ENCODE results near the gene ASCL3. TPM values are rescaled to one million over a fixed set of nuclear protein-coding genes. Genes with fewer than 3 reads are reported as not detected.

Gene ASCL3
- total and polyA plus RNA-seq, 2 experiments from 2014 or later = not detected

GRCh38 chr11:8928205-8928604 lies 14.6 kb downstream of the ASCL3 start:
- DNase-seq = no peak
- 96 to 97% methylated on average over 4 of the region's 4 CpGs for WGBS, 2 experiments (ENCODE audit: low coverage in 1 of 2, low lambda C conversion rate in 2 of 2, missing lambda C conversion rate in 2 of 2)
- no peaks in the 10 kb centered on the region for H3K9me2 ChIP-seq (ENCODE audit: insufficient read depth)
- peaks cover 25% of the 10 kb centered on the region for H3K4me1 ChIP-seq (ENCODE audit: insufficient read depth)
- no peak overlapping the region for H2AFZ ChIP-seq
- TF ChIP-seq EZH2phosphoT487 (IDR thresholded peaks at IDR 0.05; ENCODE audit: insufficient read depth, low read depth) (no peak), EZH2 (IDR thresholded peaks at IDR 0.05; ENCODE audit: insufficient read depth, poor library complexity, severe bottlenecking) (no peak)
- H3K79me2 ChIP-seq (ENCODE audit: insufficient read depth) = no peaks in the 10 kb centered on the region
- no peak overlapping the region for H3K4me2 ChIP-seq (ENCODE audit: unreplicated experiment)
- H3F3A ChIP-seq (ENCODE audit: insufficient read depth) = peaks cover 8% of the 10 kb centered on the region
- in situ Hi-C loops (cut with MboI) = no loop called here
- no peak overlapping the region for H3K27ac ChIP-seq
- H4K20me1 ChIP-seq (ENCODE audit: insufficient read depth) = no peaks in the 10 kb centered on the region
- H3K9me3 ChIP-seq (ENCODE audit: low read depth) = no peaks in the 10 kb centered on the region
- H3K4me3 ChIP-seq = no peak overlapping the region
- no peaks in the 10 kb centered on the region for H3K36me3 ChIP-seq (ENCODE audit: low read depth)
- no peaks in the 10 kb centered on the region for H3K27me3 ChIP-seq (replicated peaks; ENCODE audit: insufficient read depth)
- H3K9ac ChIP-seq = no peak overlapping the region

- Histone ChIP-seq H3K9me2 (ENCODE audit: insufficient read depth) (no peaks in the 10 kb centered on the region), H3F3A (ENCODE audit: insufficient read depth) (peaks cover 8% of the 10 kb centered on the region), H3K9ac (no peak overlapping the region), H4K20me1 (ENCODE audit: insufficient read depth) (no peaks in the 10 kb centered on the region), H3K27me3 (replicated peaks; ENCODE audit: insufficient read depth) (no peaks in the 10 kb centered on the region), H3K4me2 (ENCODE audit: unreplicated experiment) (no peak overlapping the region), H2AFZ (no peak overlapping the region), H3K9me3 (ENCODE audit: low read depth) (no peaks in the 10 kb centered on the region), H3K4me1 (ENCODE audit: insufficient read depth) (peaks cover 25% of the 10 kb centered on the region), H3K79me2 (ENCODE audit: insufficient read depth) (no peaks in the 10 kb centered on the region), H3K4me3 (no peak overlapping the region), H3K27ac (no peak overlapping the region), H3K36me3 (ENCODE audit: low read depth) (no peaks in the 10 kb centered on the region)
- WGBS, 2 experiments (ENCODE audit: low coverage in 1 of 2, low lambda C conversion rate in 2 of 2, missing lambda C conversion rate in 2 of 2) = 87 to 91% methylated on average over 5 of the region's 5 CpGs
- DNase-seq = no peak
- in situ Hi-C loops (cut with MboI) = no loop called here
- TF ChIP-seq EZH2phosphoT487 (IDR thresholded peaks at IDR 0.05; ENCODE audit: insufficient read depth, low read depth) (no peak), EZH2 (IDR thresholded peaks at IDR 0.05; ENCODE audit: insufficient read depth, poor library complexity, severe bottlenecking) (no peak)
Measured at GRCh38 chr11:8927233-8927632, 15.6 kb downstream of the ASCL3 start.

- Histone ChIP-seq H3K36me3 (ENCODE audit: low read depth) (peaks cover 7% of the 10 kb centered on the region; the same call in 1 of the 2 replicates), H3K4me1 (ENCODE audit: insufficient read depth) (peaks cover 25% of the 10 kb centered on the region), H3K9me2 (ENCODE audit: insufficient read depth) (no peaks in the 10 kb centered on the region), H2AFZ (no peak overlapping the region), H3K9ac (no peak overlapping the region), H3K4me3 (no peak overlapping the region), H4K20me1 (ENCODE audit: insufficient read depth) (no peaks in the 10 kb centered on the region), H3K27me3 (replicated peaks; ENCODE audit: insufficient read depth) (no peaks in the 10 kb centered on the region), H3K79me2 (ENCODE audit: insufficient read depth) (no peaks in the 10 kb centered on the region), H3K4me2 (ENCODE audit: unreplicated experiment) (no peak overlapping the region), H3K27ac (no peak overlapping the region), H3F3A (ENCODE audit: insufficient read depth) (peaks cover 8% of the 10 kb centered on the region), H3K9me3 (ENCODE audit: low read depth) (no peaks in the 10 kb centered on the region)
- TF ChIP-seq EZH2phosphoT487 (IDR thresholded peaks at IDR 0.05; ENCODE audit: insufficient read depth, low read depth) = no peak
- no peak for TF ChIP-seq EZH2 (IDR thresholded peaks at IDR 0.05; ENCODE audit: insufficient read depth, poor library complexity, severe bottlenecking)
- in situ Hi-C loops (cut with MboI) = no loop called here
- 94 to 97% methylated on average over 5 of the region's 5 CpGs for WGBS, 2 experiments (ENCODE audit: low coverage in 1 of 2, low lambda C conversion rate in 2 of 2, missing lambda C conversion rate in 2 of 2)
- DNase-seq = no peak
Measured at GRCh38 chr11:8926236-8926635, 16.6 kb downstream of the ASCL3 start.

- Histone ChIP-seq H3F3A (ENCODE audit: insufficient read depth) (peaks cover 8% of the 10 kb centered on the region), H3K27ac (no peak overlapping the region), H3K36me3 (ENCODE audit: low read depth) (peaks cover 8% of the 10 kb centered on the region; the same call in 1 of the 2 replicates), H4K20me1 (ENCODE audit: insufficient read depth) (no peaks in the 10 kb centered on the region), H3K27me3 (replicated peaks; ENCODE audit: insufficient read depth) (no peaks in the 10 kb centered on the region), H3K4me3 (no peak overlapping the region), H3K9me3 (ENCODE audit: low read depth) (no peaks in the 10 kb centered on the region), H3K9ac (no peak overlapping the region), H2AFZ (no peak overlapping the region), H3K79me2 (ENCODE audit: insufficient read depth) (no peaks in the 10 kb centered on the region), H3K4me1 (ENCODE audit: insufficient read depth) (peaks cover 21% of the 10 kb centered on the region), H3K4me2 (ENCODE audit: unreplicated experiment) (no peak overlapping the region), H3K9me2 (ENCODE audit: insufficient read depth) (no peaks in the 10 kb centered on the region)
- WGBS, 2 experiments (ENCODE audit: low coverage in 1 of 2, low lambda C conversion rate in 2 of 2, missing lambda C conversion rate in 2 of 2) = 93 to 96% methylated on average over 5 of the region's 5 CpGs
- in situ Hi-C loops (cut with MboI) = no loop called here
- DNase-seq = no peak
- TF ChIP-seq EZH2 (IDR thresholded peaks at IDR 0.05; ENCODE audit: insufficient read depth, poor library complexity, severe bottlenecking) = no peak
- TF ChIP-seq EZH2phosphoT487 (IDR thresholded peaks at IDR 0.05; ENCODE audit: insufficient read depth, low read depth) = no peak
Measured at GRCh38 chr11:8925711-8926110, 17.1 kb downstream of the ASCL3 start.

GRCh38 chr11:8922691-8923090 lies 20.1 kb downstream of the ASCL3 start:
- Histone ChIP-seq H3K36me3 (ENCODE audit: low read depth) (peaks cover 32% of the 10 kb centered on the region; the same call in 1 of the 2 replicates), H3K27ac (no peak overlapping the region), H4K20me1 (ENCODE audit: insufficient read depth) (no peaks in the 10 kb centered on the region), H3K4me2 (ENCODE audit: unreplicated experiment) (no peak overlapping the region), H3K4me3 (no peak overlapping the region), H3K9me3 (ENCODE audit: low read depth) (no peaks in the 10 kb centered on the region), H3F3A (ENCODE audit: insufficient read depth) (peaks cover 5% of the 10 kb centered on the region), H3K79me2 (ENCODE audit: insufficient read depth) (no peaks in the 10 kb centered on the region), H3K4me1 (ENCODE audit: insufficient read depth) (peaks cover 13% of the 10 kb centered on the region), H2AFZ (no peak overlapping the region), H3K9ac (no peak overlapping the region), H3K27me3 (replicated peaks; ENCODE audit: insufficient read depth) (no peaks in the 10 kb centered on the region), H3K9me2 (ENCODE audit: insufficient read depth) (no peaks in the 10 kb centered on the region)
- WGBS, 2 experiments (ENCODE audit: low coverage in 1 of 2, low lambda C conversion rate in 2 of 2, missing lambda C conversion rate in 2 of 2) = 84 to 87% methylated on average over 5 of the region's 5 CpGs
- DNase-seq = no peak
- in situ Hi-C loops (cut with MboI) = no loop called here
- no peak for TF ChIP-seq EZH2 (IDR thresholded peaks at IDR 0.05; ENCODE audit: insufficient read depth, poor library complexity, severe bottlenecking)
- no peak for TF ChIP-seq EZH2phosphoT487 (IDR thresholded peaks at IDR 0.05; ENCODE audit: insufficient read depth, low read depth)

All from GM23248 (cell line).